K562 (cell line): ENCODE data around the gene PACSIN1. TPM values are rescaled to one million over a fixed set of nuclear protein-coding genes. Genes with fewer than 3 reads are reported as not detected.

Experiments used
- ARID2 ChIP-seq: fragments of 450-650 bp; IDR thresholded peaks from 2 replicates; pipeline ENCODE4 v1.6.1; 2017; ENCODE audit warnings: antibody characterized with exemption, mild to moderate bottlenecking
- ARNT ChIP-seq, 2 experiments: fragments of 450-650 bp; IDR thresholded peaks; 2 replicates each; pipeline ENCODE4 v1.6.1; 2016; ENCODE audit warnings: mild to moderate bottlenecking in 1 of 2
- BCL6 ChIP-seq: fragments of 250-450 bp; sonication (Bioruptor Pico); IDR thresholded peaks from 2 replicates; pipeline ENCODE4 v1.4.0; 2020
- BHLHE40 ChIP-seq: IDR thresholded peaks from 2 replicates; pipeline ENCODE4 v1.6.1; 2011; ENCODE audit warnings: low read length, improper control_type of control experiment
- CBX8 ChIP-seq: fragments of 200-600 bp; sonication (generic); IDR thresholded peaks from 2 replicates; pipeline ENCODE4 v1.6.1; 2012; ENCODE audit warnings: borderline replicate concordance, mixed run types, low read depth, mild to moderate bottlenecking, moderate library complexity, mixed read lengths, low read length, control low read depth, inconsistent platforms; ENCODE audit not compliant: poor library complexity, severe bottlenecking; ENCODE audit errors: extremely low read depth
- HDAC1 ChIP-seq, 2 experiments: fragments of 450-650 bp; IDR thresholded peaks; 2 replicates each; pipeline ENCODE4 v1.6.1; 2016 to 2017; ENCODE audit warnings: inconsistent platforms in 1 of 2, mild to moderate bottlenecking in 1 of 2, moderate library complexity in 1 of 2
- KDM1A ChIP-seq, 2 experiments: fragments of 450-650 bp; IDR thresholded peaks; 2 replicates each; pipeline ENCODE4 v1.6.1; 2016; ENCODE audit warnings: mild to moderate bottlenecking in 2 of 2
- MAFF ChIP-seq: IDR thresholded peaks from 2 replicates; pipeline ENCODE4 v1.6.1; 2012; ENCODE audit warnings: low read length, improper control_type of control experiment
- POLR2G ChIP-seq: fragments of 200-400 bp; formaldehyde crosslinking; IDR thresholded peaks from 2 replicates; pipeline ENCODE4 v1.6.1; 2017; ENCODE audit warnings: low read depth, mild to moderate bottlenecking, antibody characterized with exemption, low read length, moderate library complexity
- RBFOX2 ChIP-seq: fragments of 200-400 bp; formaldehyde crosslinking; IDR thresholded peaks from 2 replicates; pipeline ENCODE4 v1.6.1; 2017; ENCODE audit warnings: low read depth, mild to moderate bottlenecking, low read length, moderate library complexity
- RBM34 ChIP-seq: fragments of 200-400 bp; formaldehyde crosslinking; IDR thresholded peaks from 2 replicates; pipeline ENCODE4 v1.6.1; 2018; ENCODE audit warnings: low read length, borderline replicate concordance; ENCODE audit not compliant: insufficient read depth
- RHOXF2B ChIP-seq: fragments of 250-450 bp; sonication (Bioruptor Pico); conservative IDR thresholded peaks from 2 replicates; pipeline ENCODE4 v1.5.1; 2021
- SMAD1 ChIP-seq: fragments of 150-350 bp; IDR thresholded peaks from 2 replicates; pipeline ENCODE4 v1.6.1; 2014; ENCODE audit warnings: low read length, low read depth; ENCODE audit not compliant: partially characterized antibody
- SUPT5H ChIP-seq: fragments of 450-650 bp; IDR thresholded peaks from 2 replicates; pipeline ENCODE4 v1.6.1; 2016
- ZNF24 ChIP-seq: fragments of 450-650 bp; IDR thresholded peaks from 2 replicates; pipeline ENCODE4 v1.6.1; 2016
- ZNF347 ChIP-seq: fragments of 450-650 bp; formaldehyde crosslinking; IDR thresholded peaks from 2 replicates; pipeline ENCODE4 v1.4.0; 2020; ENCODE audit warnings: low read depth, mild to moderate bottlenecking, moderate library complexity
- ZNF79 ChIP-seq: fragments of 250-450 bp; sonication (Bioruptor Pico); IDR thresholded peaks from 2 replicates; pipeline ENCODE4 v1.4.0; 2020; ENCODE audit warnings: low read depth, mild to moderate bottlenecking, moderate library complexity
- polyA plus RNA-seq, 8 experiments: library from polyadenylated mRNA; depleted of rRNA in 4 of 8; stranded (reverse) in 5 of 8; unstranded in 3 of 8; fragments of >200 nt; fragmentation: Nextera tagmentation in 2 of 8; fragmentation: Illumina TruSeq in 1 of 8; extraction: Ambion mirVana in 2 of 8; extraction: Trizol in 1 of 8; gene quantifications; 2 replicates each; pipeline versions ENCODE4 v1.2.1 to v1.2.3, GENCODE V29; 2011 to 2014; ENCODE audit warnings: inconsistent platforms in 1 of 8, missing spikeins in 1 of 8
- total RNA-seq, 7 experiments: library from RNA; depleted of rRNA in 6 of 7; stranded (reverse); fragments of >200 nt in 6 of 7; fragmentation: Illumina TruSeq in 2 of 7; extraction: Trizol in 2 of 7; gene quantifications; 2 replicates each; pipeline versions ENCODE4 v1.2.1 to v1.2.3, GENCODE V29; 2011 to 2021; ENCODE audit warnings: low replicate concordance in 1 of 7
- TF ChIP-seq, protein P1 (sequence below): sonication (generic); formaldehyde crosslinking; IDR thresholded peaks from 2 replicates; pipeline ENCODE4 v1.8.0; 2023; ENCODE audit warnings: missing genetic modification reagents, mild to moderate bottlenecking, borderline replicate concordance
- TF ChIP-seq, protein P2 (sequence below): fragments of 450-650 bp; IDR thresholded peaks from 2 replicates; pipeline ENCODE4 v1.6.1; 2016
- TF ChIP-seq, protein P3 (sequence below): IDR thresholded peaks from 3 replicates; pipeline ENCODE4 v1.6.1; 2011; ENCODE audit warnings: borderline replicate concordance, mild to moderate bottlenecking, moderate library complexity; ENCODE audit not compliant: insufficient read length; ENCODE audit errors: extremely low read depth
- TF ChIP-seq, protein P4 (sequence below): sonication (generic); formaldehyde crosslinking; IDR thresholded peaks from 2 replicates; pipeline ENCODE4 v1.8.0; 2022; ENCODE audit warnings: mild to moderate bottlenecking, missing genetic modification reagents

PACSIN1 gene
- total and polyA plus RNA-seq, 9 of the 15 experiments (the other 6 are each of a cell fraction or from before 2014, with no cell fraction given), result 0.01 to 1.7 (median 0.45) TPM

DNA sequence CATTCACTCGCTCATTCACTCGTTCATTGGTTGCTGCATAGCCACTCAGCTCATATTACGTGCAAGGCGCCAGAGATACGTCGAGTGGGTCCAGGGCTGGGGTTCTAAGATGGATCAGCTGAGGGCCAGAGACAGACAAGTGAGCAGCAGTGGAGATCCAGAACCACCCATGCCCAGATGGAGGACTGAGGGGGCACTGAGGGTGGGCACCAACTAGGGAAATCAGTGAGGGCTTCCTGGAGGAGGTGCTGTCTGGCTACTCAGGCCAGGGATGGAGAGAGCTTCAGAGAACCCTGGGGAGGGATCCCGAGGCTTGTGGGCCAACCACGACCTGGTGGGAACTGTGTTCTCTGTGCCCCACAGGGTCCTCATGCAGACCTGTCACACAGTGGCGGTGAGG lies 90.6 kb downstream of the PACSIN1 start (continued):
- TF ChIP-seq, protein P1, sequence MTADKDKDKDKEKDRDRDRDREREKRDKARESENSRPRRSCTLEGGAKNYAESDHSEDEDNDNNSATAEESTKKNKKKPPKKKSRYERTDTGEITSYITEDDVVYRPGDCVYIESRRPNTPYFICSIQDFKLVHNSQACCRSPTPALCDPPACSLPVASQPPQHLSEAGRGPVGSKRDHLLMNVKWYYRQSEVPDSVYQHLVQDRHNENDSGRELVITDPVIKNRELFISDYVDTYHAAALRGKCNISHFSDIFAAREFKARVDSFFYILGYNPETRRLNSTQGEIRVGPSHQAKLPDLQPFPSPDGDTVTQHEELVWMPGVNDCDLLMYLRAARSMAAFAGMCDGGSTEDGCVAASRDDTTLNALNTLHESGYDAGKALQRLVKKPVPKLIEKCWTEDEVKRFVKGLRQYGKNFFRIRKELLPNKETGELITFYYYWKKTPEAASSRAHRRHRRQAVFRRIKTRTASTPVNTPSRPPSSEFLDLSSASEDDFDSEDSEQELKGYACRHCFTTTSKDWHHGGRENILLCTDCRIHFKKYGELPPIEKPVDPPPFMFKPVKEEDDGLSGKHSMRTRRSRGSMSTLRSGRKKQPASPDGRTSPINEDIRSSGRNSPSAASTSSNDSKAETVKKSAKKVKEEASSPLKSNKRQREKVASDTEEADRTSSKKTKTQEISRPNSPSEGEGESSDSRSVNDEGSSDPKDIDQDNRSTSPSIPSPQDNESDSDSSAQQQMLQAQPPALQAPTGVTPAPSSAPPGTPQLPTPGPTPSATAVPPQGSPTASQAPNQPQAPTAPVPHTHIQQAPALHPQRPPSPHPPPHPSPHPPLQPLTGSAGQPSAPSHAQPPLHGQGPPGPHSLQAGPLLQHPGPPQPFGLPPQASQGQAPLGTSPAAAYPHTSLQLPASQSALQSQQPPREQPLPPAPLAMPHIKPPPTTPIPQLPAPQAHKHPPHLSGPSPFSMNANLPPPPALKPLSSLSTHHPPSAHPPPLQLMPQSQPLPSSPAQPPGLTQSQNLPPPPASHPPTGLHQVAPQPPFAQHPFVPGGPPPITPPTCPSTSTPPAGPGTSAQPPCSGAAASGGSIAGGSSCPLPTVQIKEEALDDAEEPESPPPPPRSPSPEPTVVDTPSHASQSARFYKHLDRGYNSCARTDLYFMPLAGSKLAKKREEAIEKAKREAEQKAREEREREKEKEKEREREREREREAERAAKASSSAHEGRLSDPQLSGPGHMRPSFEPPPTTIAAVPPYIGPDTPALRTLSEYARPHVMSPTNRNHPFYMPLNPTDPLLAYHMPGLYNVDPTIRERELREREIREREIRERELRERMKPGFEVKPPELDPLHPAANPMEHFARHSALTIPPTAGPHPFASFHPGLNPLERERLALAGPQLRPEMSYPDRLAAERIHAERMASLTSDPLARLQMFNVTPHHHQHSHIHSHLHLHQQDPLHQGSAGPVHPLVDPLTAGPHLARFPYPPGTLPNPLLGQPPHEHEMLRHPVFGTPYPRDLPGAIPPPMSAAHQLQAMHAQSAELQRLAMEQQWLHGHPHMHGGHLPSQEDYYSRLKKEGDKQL (CRISPR knock-in tag), result 0 out of 2 replicates have a peak, but pooled peaks have one; percentile 52
- no peak for TF ChIP-seq RBFOX2
- peak; percentile 86; the same call in 1 of the 2 replicates for TF ChIP-seq ZNF24
- TF ChIP-seq MAFF, result no peak
- no peak for TF ChIP-seq CBX8
- TF ChIP-seq ARID2, result no peak
- no peak for TF ChIP-seq RHOXF2B (CRISPR knock-in tag)
- TF ChIP-seq ZNF347 (CRISPR knock-in tag), result no peak
- TF ChIP-seq KDM1A (IDR thresholded peaks at IDR 0.05), result peak; percentile 74 to 81
- TF ChIP-seq, protein P2, sequence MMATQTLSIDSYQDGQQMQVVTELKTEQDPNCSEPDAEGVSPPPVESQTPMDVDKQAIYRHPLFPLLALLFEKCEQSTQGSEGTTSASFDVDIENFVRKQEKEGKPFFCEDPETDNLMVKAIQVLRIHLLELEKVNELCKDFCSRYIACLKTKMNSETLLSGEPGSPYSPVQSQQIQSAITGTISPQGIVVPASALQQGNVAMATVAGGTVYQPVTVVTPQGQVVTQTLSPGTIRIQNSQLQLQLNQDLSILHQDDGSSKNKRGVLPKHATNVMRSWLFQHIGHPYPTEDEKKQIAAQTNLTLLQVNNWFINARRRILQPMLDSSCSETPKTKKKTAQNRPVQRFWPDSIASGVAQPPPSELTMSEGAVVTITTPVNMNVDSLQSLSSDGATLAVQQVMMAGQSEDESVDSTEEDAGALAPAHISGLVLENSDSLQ, result no peak
- TF ChIP-seq BHLHE40, result no peak
- TF ChIP-seq RBM34, result no peak
- TF ChIP-seq SUPT5H, result no peak
- TF ChIP-seq, protein P3, sequence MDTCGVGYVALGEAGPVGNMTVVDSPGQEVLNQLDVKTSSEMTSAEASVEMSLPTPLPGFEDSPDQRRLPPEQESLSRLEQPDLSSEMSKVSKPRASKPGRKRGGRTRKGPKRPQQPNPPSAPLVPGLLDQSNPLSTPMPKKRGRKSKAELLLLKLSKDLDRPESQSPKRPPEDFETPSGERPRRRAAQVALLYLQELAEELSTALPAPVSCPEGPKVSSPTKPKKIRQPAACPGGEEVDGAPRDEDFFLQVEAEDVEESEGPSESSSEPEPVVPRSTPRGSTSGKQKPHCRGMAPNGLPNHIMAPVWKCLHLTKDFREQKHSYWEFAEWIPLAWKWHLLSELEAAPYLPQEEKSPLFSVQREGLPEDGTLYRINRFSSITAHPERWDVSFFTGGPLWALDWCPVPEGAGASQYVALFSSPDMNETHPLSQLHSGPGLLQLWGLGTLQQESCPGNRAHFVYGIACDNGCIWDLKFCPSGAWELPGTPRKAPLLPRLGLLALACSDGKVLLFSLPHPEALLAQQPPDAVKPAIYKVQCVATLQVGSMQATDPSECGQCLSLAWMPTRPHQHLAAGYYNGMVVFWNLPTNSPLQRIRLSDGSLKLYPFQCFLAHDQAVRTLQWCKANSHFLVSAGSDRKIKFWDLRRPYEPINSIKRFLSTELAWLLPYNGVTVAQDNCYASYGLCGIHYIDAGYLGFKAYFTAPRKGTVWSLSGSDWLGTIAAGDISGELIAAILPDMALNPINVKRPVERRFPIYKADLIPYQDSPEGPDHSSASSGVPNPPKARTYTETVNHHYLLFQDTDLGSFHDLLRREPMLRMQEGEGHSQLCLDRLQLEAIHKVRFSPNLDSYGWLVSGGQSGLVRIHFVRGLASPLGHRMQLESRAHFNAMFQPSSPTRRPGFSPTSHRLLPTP, result peak; percentile 53
- TF ChIP-seq, protein P4, sequence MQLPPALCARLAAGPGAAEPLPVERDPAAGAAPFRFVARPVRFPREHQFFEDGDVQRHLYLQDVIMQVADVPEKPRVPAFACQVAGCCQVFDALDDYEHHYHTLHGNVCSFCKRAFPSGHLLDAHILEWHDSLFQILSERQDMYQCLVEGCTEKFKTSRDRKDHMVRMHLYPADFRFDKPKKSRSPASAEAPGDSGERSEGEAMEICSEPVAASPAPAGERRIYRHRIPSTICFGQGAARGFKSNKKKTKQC (CRISPR knock-in tag), result no peak
- TF ChIP-seq ARNT (IDR thresholded peaks at IDR 0.05), result no peak
- peak in 1 of 2 experiments; percentile 33; a peak in 1 of 4 replicates for TF ChIP-seq HDAC1 (IDR thresholded peaks at IDR 0.05)
- TF ChIP-seq ZNF79 (CRISPR knock-in tag), result no peak
- TF ChIP-seq SMAD1, result no peak
- TF ChIP-seq BCL6 (CRISPR knock-in tag), result no peak
- TF ChIP-seq POLR2G, result no peak
